Testis (tissue), 3 donors: ENCODE measurements around the gene PCDHGC5. TPM values are rescaled to one million over a fixed set of nuclear protein-coding genes. Genes with fewer than 3 reads are reported as not detected.

Experiments used
- DNase-seq: peaks from one replicate; pipeline ENCODE4 v3.0.0-alpha.2; 2019
- H3K27ac ChIP-seq, 2 donors: fragments of 200-600 bp; sonication (generic); one replicate each; pipeline ENCODE4 v1.5.1; 2019
- H3K27me3 ChIP-seq: fragments of 200-600 bp; sonication (generic); one replicate; pipeline ENCODE4 v1.5.1; 2019
- H3K36me3 ChIP-seq: fragments of 200-600 bp; sonication (generic); one replicate; pipeline ENCODE4 v1.5.1; 2017; ENCODE audit warnings: low read depth; ENCODE audit errors: missing control alignments
- H3K4me1 ChIP-seq: fragments of 200-600 bp; sonication (generic); one replicate; pipeline ENCODE4 v1.5.1; 2019
- H3K4me3 ChIP-seq, 2 donors: fragments of 200-600 bp; sonication (generic); one replicate each; pipeline ENCODE4 v1.5.1; 2017 to 2019
- H3K9me3 ChIP-seq: fragments of 200-600 bp; sonication (generic); one replicate; pipeline ENCODE4 v1.5.1; 2017
- POLR2A ChIP-seq: fragments of 450-650 bp; IDR thresholded peaks from one replicate; pipeline ENCODE4 v1.6.1; 2017; ENCODE audit warnings: antibody characterized with exemption, mild to moderate bottlenecking, moderate library complexity
- WGBS, 2 donors: methylation state at CpG; one replicate each; pipeline ENCODE4 v1.1.5; 2018; 5-methylcytosine and 5-hydroxymethylcytosine counted together
- intact Hi-C: fragments of 100-400 bp; cut with DNase I; formaldehyde crosslinking; loops from one replicate; pipeline ENCODE4 v1.15.1; 2023; ENCODE audit warnings: low total_unique reads
- polyA plus RNA-seq: library from polyadenylated mRNA; stranded (reverse); fragments of 350-450 nt; fragmentation: Illumina TruSeq; extraction: RNeasy Lipid Tissue Mini Kit (QIAGEN cat#74804); gene quantifications from one replicate; pipeline ENCODE4 v1.2.3, GENCODE V29; 2014; ENCODE audit warnings: low read depth, low replicate concordance; ENCODE audit not compliant: insufficient read depth
- total RNA-seq, 2 donors: library from RNA; depleted of rRNA; stranded (reverse); fragments of >200 nt; gene quantifications; one replicate each; pipeline ENCODE4 v1.2.3, GENCODE V29; 2016
- TF ChIP-seq, protein P1 (sequence below), 3 experiments: fragments of 450-650 bp in 2 of 3; fragments of 200-600 bp in 1 of 3; sonication (generic) in 1 of 3; IDR thresholded peaks; one replicate each; pipeline ENCODE4 v1.5.1; 2016 to 2019; ENCODE audit warnings: antibody characterized with exemption in 3 of 3, mild to moderate bottlenecking in 2 of 3, moderate library complexity in 1 of 3

The PCDHGC5 gene
- total and polyA plus RNA-seq, 3 donors from 2014 or later = 0.50 to 5.4 (median 4.9) TPM

DNA sequence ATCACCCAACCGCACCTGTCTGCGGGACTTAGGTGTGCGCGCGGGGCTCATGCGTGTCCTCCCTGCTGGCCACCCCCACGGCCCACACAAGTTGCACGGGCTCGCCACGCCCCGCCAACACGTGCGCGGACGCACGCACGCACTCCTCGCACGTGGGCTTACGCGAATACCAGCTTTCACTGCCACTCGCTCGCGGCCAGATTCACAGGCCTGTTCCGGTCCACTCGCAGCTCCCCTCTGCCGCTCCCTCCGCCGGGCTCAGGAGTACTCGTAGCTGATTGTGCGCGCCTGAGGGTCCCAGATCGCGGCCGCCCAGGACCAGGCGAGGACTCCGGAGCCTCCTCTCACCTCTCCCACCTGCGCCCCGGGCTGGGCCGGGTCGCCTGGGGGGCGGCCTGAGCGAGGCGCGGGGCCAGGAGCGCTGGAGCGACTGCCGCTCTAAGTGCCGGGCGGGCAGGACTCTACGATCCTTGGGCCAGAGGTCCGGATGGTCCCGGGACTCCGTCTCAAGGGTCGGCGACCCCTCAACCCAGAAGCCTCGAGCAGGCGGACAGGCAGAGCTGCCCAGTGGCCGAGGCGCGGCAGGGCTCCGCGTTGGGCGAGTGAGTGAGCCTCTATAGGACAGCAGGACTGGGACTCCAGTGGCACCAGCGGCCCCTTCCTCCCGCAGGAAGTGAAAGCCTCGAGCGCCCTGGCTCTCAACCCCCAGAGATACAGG, 3.4 kb downstream of the PCDHGC5 start:
- TF ChIP-seq, protein P1, sequence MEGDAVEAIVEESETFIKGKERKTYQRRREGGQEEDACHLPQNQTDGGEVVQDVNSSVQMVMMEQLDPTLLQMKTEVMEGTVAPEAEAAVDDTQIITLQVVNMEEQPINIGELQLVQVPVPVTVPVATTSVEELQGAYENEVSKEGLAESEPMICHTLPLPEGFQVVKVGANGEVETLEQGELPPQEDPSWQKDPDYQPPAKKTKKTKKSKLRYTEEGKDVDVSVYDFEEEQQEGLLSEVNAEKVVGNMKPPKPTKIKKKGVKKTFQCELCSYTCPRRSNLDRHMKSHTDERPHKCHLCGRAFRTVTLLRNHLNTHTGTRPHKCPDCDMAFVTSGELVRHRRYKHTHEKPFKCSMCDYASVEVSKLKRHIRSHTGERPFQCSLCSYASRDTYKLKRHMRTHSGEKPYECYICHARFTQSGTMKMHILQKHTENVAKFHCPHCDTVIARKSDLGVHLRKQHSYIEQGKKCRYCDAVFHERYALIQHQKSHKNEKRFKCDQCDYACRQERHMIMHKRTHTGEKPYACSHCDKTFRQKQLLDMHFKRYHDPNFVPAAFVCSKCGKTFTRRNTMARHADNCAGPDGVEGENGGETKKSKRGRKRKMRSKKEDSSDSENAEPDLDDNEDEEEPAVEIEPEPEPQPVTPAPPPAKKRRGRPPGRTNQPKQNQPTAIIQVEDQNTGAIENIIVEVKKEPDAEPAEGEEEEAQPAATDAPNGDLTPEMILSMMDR (IDR thresholded peaks at IDR 0.05) = no peak
- no peak for TF ChIP-seq POLR2A
- Histone ChIP-seq H3K9me3 (no peaks in the 10 kb centered on the region), H3K4me3 (peak overlapping the region; percentile 2 to 27), H3K36me3 (no peaks in the 10 kb centered on the region), H3K4me1 (peaks cover 28% of the 10 kb centered on the region), H3K27me3 (no peaks in the 10 kb centered on the region), H3K27ac (no peak overlapping the region)
- intact Hi-C loops = no loop called here
- DNase-seq = no peak
- 50 to 73% methylated on average over 9 to 68 of the region's 68 CpGs for WGBS, 2 donors

DNA sequence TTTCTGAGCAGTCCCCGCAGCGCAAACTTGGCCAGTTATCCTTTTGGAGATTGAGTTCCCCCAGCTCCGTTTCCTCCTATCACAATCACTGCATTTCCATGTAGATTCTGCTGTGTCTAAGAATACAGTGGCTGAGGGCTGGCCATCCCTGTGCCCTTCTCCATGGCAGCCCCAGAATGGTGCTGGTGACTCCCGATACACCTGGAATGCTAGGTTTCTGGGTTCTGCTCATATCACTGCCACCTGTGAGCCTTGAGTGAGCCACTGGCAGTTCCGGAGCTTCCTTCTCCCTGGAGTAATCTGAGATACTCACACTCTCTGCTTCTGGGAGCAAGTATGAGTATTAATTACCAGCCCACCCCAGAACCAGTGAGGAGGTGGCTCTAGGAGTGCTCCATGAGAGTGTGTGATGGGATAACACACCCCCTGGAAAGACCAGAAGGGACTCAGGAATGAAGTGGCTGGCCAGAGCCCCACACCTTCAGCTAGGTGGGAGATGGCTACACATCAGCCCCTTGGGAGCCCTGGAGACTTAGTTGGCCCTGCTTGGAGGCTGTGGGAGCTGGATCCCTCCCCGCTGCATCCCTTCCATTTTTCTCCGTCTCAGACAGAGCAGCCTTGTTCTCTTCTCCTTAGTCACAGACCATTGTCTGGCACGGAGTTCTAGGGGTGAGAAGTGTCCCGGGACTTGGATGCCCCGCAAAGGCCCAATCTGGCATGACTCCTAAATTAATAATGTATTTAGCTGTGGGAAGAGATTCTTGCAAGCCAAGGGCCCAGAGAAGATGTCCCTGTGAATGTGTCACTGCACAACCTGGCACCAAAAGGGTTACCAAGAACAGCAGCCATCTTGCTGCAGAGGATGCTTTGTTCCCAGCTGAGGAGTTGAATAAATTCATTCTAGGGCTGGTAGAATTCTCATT, 4.9 kb downstream of the PCDHGC5 start:
- peak overlapping the region in 1 of 2 donors; percentile 34 for H3K27ac ChIP-seq
- intact Hi-C loops = no loop called here
- H3K27me3 ChIP-seq = no peaks in the 10 kb centered on the region
- no peaks in the 10 kb centered on the region for H3K9me3 ChIP-seq
- H3K4me3 ChIP-seq = no peak overlapping the region
- no peak for DNase-seq
- 46 to 51% methylated on average over 10 of the region's 10 CpGs for WGBS, 2 donors
- TF ChIP-seq POLR2A = no peak
- TF ChIP-seq, protein P1 (IDR thresholded peaks at IDR 0.05) = no peak
- H3K4me1 ChIP-seq = peaks cover 28% of the 10 kb centered on the region
- no peaks in the 10 kb centered on the region for H3K36me3 ChIP-seq

DNA sequence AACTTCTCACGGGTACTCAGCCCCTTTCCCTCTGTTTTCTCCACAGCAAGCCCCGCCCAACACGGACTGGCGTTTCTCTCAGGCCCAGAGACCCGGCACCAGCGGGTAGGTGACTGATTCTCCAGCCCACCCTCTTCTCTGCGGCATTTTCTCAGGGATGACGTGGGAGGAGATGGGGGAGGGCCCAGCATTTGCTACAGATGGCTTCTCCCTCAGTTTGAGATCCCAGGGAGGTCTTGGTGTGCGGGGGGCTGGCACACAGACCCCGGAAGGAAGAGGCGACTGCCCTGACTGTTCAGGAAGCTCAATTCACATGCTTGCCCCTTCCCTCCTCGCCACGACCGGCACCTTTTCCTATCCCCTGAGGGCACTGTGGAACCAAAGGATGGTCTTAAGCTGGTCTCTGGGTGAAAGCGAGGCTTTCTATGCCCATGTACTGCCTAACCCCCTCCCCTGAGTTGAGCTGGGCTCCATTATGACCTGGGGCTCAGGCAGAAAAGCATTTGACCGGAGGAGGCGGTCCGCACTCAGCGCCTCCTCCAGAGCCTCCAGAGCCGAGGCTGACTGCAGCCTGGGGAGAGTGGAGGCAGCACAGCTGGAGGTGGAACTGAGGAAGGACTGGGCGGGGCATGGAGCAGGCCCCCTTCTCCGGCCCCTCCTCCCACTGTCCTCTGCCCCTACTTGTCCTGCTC, 6.0 kb downstream of the PCDHGC5 start:
- no peaks in the 10 kb centered on the region for H3K36me3 ChIP-seq

DNA sequence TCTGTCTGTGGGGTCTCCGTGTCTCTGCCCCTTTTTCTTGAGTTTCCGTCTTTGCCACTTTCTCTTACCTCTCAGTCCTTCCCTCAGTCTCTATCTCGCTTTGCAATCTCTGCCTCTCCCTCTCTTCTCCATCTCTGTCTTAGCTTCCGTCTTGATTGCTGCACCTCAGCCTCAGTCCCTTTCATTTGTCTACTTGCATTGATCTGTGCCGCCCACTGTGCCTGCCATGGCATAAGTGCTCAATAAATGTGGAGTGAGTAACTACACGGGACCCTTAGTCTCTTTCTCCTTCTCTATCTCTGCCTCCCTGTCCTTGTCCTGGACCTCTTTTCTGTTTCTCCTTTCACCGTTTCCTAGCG, 6.6 kb downstream of the PCDHGC5 start:
- Histone ChIP-seq H3K27me3 (no peaks in the 10 kb centered on the region), H3K27ac (peak overlapping the region in 1 of 2 donors; percentile 50), H3K4me1 (peaks cover 28% of the 10 kb centered on the region), H3K9me3 (no peaks in the 10 kb centered on the region), H3K36me3 (no peaks in the 10 kb centered on the region), H3K4me3 (no peak overlapping the region)
- DNase-seq = no peak
- intact Hi-C loops = no loop called here
- TF ChIP-seq, protein P1 (IDR thresholded peaks at IDR 0.05) = no peak
- no peak for TF ChIP-seq POLR2A
- 43 to 63% methylated on average over 8 of the region's 8 CpGs for WGBS, 2 donors

More for the DNA sequence above, 6.0 kb downstream of the PCDHGC5 start:
- Histone ChIP-seq H3K9me3 (no peaks in the 10 kb centered on the region), H3K27ac (peak overlapping the region; percentile 34 to 36), H3K4me3 (no peak overlapping the region), H3K27me3 (no peaks in the 10 kb centered on the region), H3K4me1 (peaks cover 28% of the 10 kb centered on the region)
- intact Hi-C loops = no loop called here
- TF ChIP-seq, protein P1 (IDR thresholded peaks at IDR 0.05) = no peak
- no peak for TF ChIP-seq POLR2A
- WGBS, 2 donors = 40 to 41% methylated on average over 21 of the region's 22 CpGs
- DNase-seq = peak; percentile 59
